ENCODE data around the gene TAC4. TPM values are rescaled to one million over a fixed set of nuclear protein-coding genes. Genes with fewer than 3 reads are reported as not detected.

TAC4 gene
- total and polyA plus RNA-seq, 2 experiments from 2014 or later = not detected

- Histone ChIP-seq H3F3A (ENCODE audit: insufficient read depth) (no peaks in the 10 kb centered on the region), H4K20me1 (ENCODE audit: insufficient read depth) (no peaks in the 10 kb centered on the region), H3K27me3 (replicated peaks; ENCODE audit: insufficient read depth) (no peaks in the 10 kb centered on the region; the same call in 1 of the 2 replicates), H2AFZ (no peak overlapping the region), H3K27ac (no peak overlapping the region), H3K4me1 (ENCODE audit: insufficient read depth) (no peaks in the 10 kb centered on the region), H3K36me3 (ENCODE audit: low read depth) (no peaks in the 10 kb centered on the region), H3K9me2 (ENCODE audit: insufficient read depth) (no peaks in the 10 kb centered on the region), H3K4me2 (ENCODE audit: unreplicated experiment) (no peak overlapping the region), H3K79me2 (ENCODE audit: insufficient read depth) (no peaks in the 10 kb centered on the region), H3K9ac (no peak overlapping the region), H3K4me3 (no peak overlapping the region), H3K9me3 (ENCODE audit: low read depth) (no peaks in the 10 kb centered on the region)
- no peak for DNase-seq
- in situ Hi-C loops (cut with MboI) = no loop called here
- TF ChIP-seq EZH2 (IDR thresholded peaks at IDR 0.05; ENCODE audit: insufficient read depth, poor library complexity, severe bottlenecking) (no peak), EZH2phosphoT487 (IDR thresholded peaks at IDR 0.05; ENCODE audit: insufficient read depth, low read depth) (no peak)
- WGBS, 2 experiments (ENCODE audit: low coverage in 1 of 2, low lambda C conversion rate in 2 of 2, missing lambda C conversion rate in 2 of 2) = 9 to 11% methylated on average over 1 of the region's 1 CpG
Observed at GRCh38 chr17:49869038-49869374, 21.1 kb upstream of the TAC4 start.

- Histone ChIP-seq H2AFZ (no peak overlapping the region), H4K20me1 (ENCODE audit: insufficient read depth) (no peaks in the 10 kb centered on the region), H3K4me2 (ENCODE audit: unreplicated experiment) (no peak overlapping the region), H3K36me3 (ENCODE audit: low read depth) (no peaks in the 10 kb centered on the region), H3K9me2 (ENCODE audit: insufficient read depth) (no peaks in the 10 kb centered on the region), H3K4me1 (ENCODE audit: insufficient read depth) (no peaks in the 10 kb centered on the region), H3F3A (ENCODE audit: insufficient read depth) (no peaks in the 10 kb centered on the region), H3K9me3 (ENCODE audit: low read depth) (no peaks in the 10 kb centered on the region), H3K27ac (no peak overlapping the region), H3K9ac (no peak overlapping the region), H3K79me2 (ENCODE audit: insufficient read depth) (no peaks in the 10 kb centered on the region), H3K4me3 (no peak overlapping the region), H3K27me3 (replicated peaks; ENCODE audit: insufficient read depth) (no peaks in the 10 kb centered on the region)
- no peak for DNase-seq
- no peak for TF ChIP-seq EZH2phosphoT487 (IDR thresholded peaks at IDR 0.05; ENCODE audit: insufficient read depth, low read depth)
- in situ Hi-C loops (cut with MboI) = no loop called here
- WGBS, 2 experiments (ENCODE audit: low coverage in 1 of 2, low lambda C conversion rate in 2 of 2, missing lambda C conversion rate in 2 of 2) = 69% methylated on average over 3 of the region's 3 CpGs
Observed at GRCh38 chr17:49866882-49867413, 19.1 kb upstream of the TAC4 start.

GRCh38 chr17:49866019-49866380 is 18.1 kb upstream of the TAC4 start:
- WGBS, 2 experiments (ENCODE audit: low coverage in 1 of 2, low lambda C conversion rate in 2 of 2, missing lambda C conversion rate in 2 of 2) = 16 to 22% methylated on average over 1 of the region's 1 CpG
- in situ Hi-C loops (cut with MboI) = no loop called here
- Histone ChIP-seq H3F3A (ENCODE audit: insufficient read depth) (no peaks in the 10 kb centered on the region), H3K27ac (no peak overlapping the region), H3K9me2 (ENCODE audit: insufficient read depth) (no peaks in the 10 kb centered on the region), H4K20me1 (ENCODE audit: insufficient read depth) (no peaks in the 10 kb centered on the region), H3K79me2 (ENCODE audit: insufficient read depth) (no peaks in the 10 kb centered on the region), H3K27me3 (replicated peaks; ENCODE audit: insufficient read depth) (no peaks in the 10 kb centered on the region), H3K4me1 (ENCODE audit: insufficient read depth) (0 out of 2 replicates have a peak, but pooled peaks cover 3% of the 10 kb centered on the region), H2AFZ (no peak overlapping the region), H3K9ac (no peak overlapping the region), H3K9me3 (ENCODE audit: low read depth) (no peaks in the 10 kb centered on the region), H3K4me3 (no peak overlapping the region), H3K36me3 (ENCODE audit: low read depth) (no peaks in the 10 kb centered on the region), H3K4me2 (ENCODE audit: unreplicated experiment) (no peak overlapping the region)
- DNase-seq = no peak
- TF ChIP-seq EZH2phosphoT487 (IDR thresholded peaks at IDR 0.05; ENCODE audit: insufficient read depth, low read depth) (no peak), EZH2 (IDR thresholded peaks at IDR 0.05; ENCODE audit: insufficient read depth, poor library complexity, severe bottlenecking) (no peak)

GRCh38 chr17:49862781-49863331 is 15.0 kb upstream of the TAC4 start:
- no peak overlapping the region for H3K9ac ChIP-seq
- in situ Hi-C loops (cut with MboI) = no loop called here
- 0 out of 2 replicates have a peak, but pooled peaks cover 3% of the 10 kb centered on the region for H3K4me1 ChIP-seq (ENCODE audit: insufficient read depth)
- no peak for DNase-seq
- no peaks in the 10 kb centered on the region for H3F3A ChIP-seq (ENCODE audit: insufficient read depth)
- H2AFZ ChIP-seq = no peak overlapping the region
- no peaks in the 10 kb centered on the region for H3K9me2 ChIP-seq (ENCODE audit: insufficient read depth)
- no peaks in the 10 kb centered on the region for H3K27me3 ChIP-seq (replicated peaks; ENCODE audit: insufficient read depth)
- no peaks in the 10 kb centered on the region for H3K9me3 ChIP-seq (ENCODE audit: low read depth)
- no peak overlapping the region for H3K4me2 ChIP-seq (ENCODE audit: unreplicated experiment)
- H3K79me2 ChIP-seq (ENCODE audit: insufficient read depth) = no peaks in the 10 kb centered on the region
- WGBS, 2 experiments (ENCODE audit: low coverage in 1 of 2, low lambda C conversion rate in 2 of 2, missing lambda C conversion rate in 2 of 2) = 53 to 56% methylated on average over 15 to 17 of the region's 17 CpGs
- TF ChIP-seq EZH2 (IDR thresholded peaks at IDR 0.05; ENCODE audit: insufficient read depth, poor library complexity, severe bottlenecking) (no peak), EZH2phosphoT487 (IDR thresholded peaks at IDR 0.05; ENCODE audit: insufficient read depth, low read depth) (no peak)
- no peak overlapping the region for H3K4me3 ChIP-seq
- H3K36me3 ChIP-seq (ENCODE audit: low read depth) = no peaks in the 10 kb centered on the region
- no peaks in the 10 kb centered on the region for H4K20me1 ChIP-seq (ENCODE audit: insufficient read depth)
- H3K27ac ChIP-seq = no peak overlapping the region
